ENCODE measurements around the gene EDAR.

DNA sequence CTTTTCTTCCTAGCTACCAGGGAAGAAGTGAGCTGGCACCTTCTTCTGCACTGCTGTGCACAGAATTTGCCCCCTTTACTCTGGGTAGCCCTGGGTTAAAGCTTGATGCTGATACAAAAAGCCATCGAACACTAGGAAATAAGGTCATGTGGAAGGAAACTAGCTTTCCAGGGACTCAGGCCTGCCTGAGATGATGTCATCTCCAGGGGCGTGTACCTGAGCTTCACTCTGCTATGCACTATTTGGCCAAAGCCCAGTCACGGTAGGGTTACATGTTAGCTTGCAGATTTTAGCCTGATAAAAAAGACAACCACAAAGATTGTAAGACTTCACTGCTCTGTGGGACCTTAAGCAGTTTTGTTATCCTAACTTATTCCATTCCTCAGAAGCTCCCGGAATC is 20.4 kb downstream of the EDAR start:
- TF ChIP-seq POLR2AphosphoS5 (IDR thresholded peaks at IDR 0.05; ENCODE audit: borderline replicate concordance, low read depth, low read length) (no peak), EZH2 (IDR thresholded peaks at IDR 0.05) (no peak), FOXP2 (optimal IDR thresholded peaks at IDR 0.05; ENCODE audit: control extremely low read depth, extremely low read length, insufficient read depth) (no peak)

All from SK-N-MC (cell line).